Heart right ventricle (tissue), 16 donors: Measurements from ENCODE around the gene QKI. TPM values are rescaled to one million over a fixed set of nuclear protein-coding genes. Genes with fewer than 3 reads are reported as not detected.

Experiments used
- ATAC-seq, 8 donors: fragments of 200-7000 bp; cut with Tn5 transposase; one replicate each; pipeline ENCODE4 v1.9.1; 2020; ENCODE audit warnings: mild to moderate bottlenecking in 8 of 8, moderate library complexity in 8 of 8, moderate number of reproducible peaks in 1 of 8
- DNase-seq, 2 donors: peaks; one replicate each; pipeline ENCODE4 v3.0.0-alpha.2; 2020
- H3K27ac ChIP-seq, 10 donors: fragments of 200-600 bp; sonication (generic) in 2 of 10; one replicate each; pipeline versions ENCODE4 v1.5.0 to v1.8.0; 2020 to 2022; ENCODE audit warnings: mild to moderate bottlenecking in 3 of 10
- H3K27me3 ChIP-seq, 7 donors: fragments of 200-600 bp; one replicate each; pipeline ENCODE4 v1.8.0; 2021 to 2022; ENCODE audit warnings: mild to moderate bottlenecking in 2 of 7
- H3K36me3 ChIP-seq, 9 donors: fragments of 200-600 bp; sonication (generic) in 1 of 9; one replicate each; pipeline versions ENCODE4 v1.5.0 to v1.8.0; 2020 to 2022; ENCODE audit warnings: mild to moderate bottlenecking in 2 of 9
- H3K4me1 ChIP-seq, 9 donors: fragments of 200-600 bp; sonication (generic) in 1 of 9; one replicate each; pipeline versions ENCODE4 v1.5.0 to v1.8.0; 2020 to 2022; ENCODE audit warnings: mild to moderate bottlenecking in 4 of 9
- H3K4me3 ChIP-seq, 10 donors: fragments of 200-600 bp; sonication (generic) in 2 of 10; one replicate each; pipeline versions ENCODE4 v1.5.0 to v1.8.0; 2020 to 2022; ENCODE audit warnings: mild to moderate bottlenecking in 7 of 10, moderate library complexity in 2 of 10
- H3K9me3 ChIP-seq, 11 donors: fragments of 200-600 bp in 10 of 11; sonication (generic) in 2 of 11; one replicate each; pipeline versions ENCODE4 v1.5.0 to v1.8.0; 2013 to 2022; ENCODE audit warnings: mild to moderate bottlenecking in 2 of 11, control low read depth in 1 of 11, moderate library complexity in 1 of 11
- CTCF ChIP-seq, 9 donors: fragments of 200-600 bp; sonication (generic) in 2 of 9; IDR thresholded peaks; one replicate each; pipeline versions ENCODE4 v1.5.0 to v1.8.0; 2021 to 2022; ENCODE audit warnings: antibody characterized with exemption in 9 of 9, mild to moderate bottlenecking in 5 of 9, moderate library complexity in 1 of 9
- WGBS, 2 donors: extraction: QIAGEN DNeasy Blood & Tissue Kit; methylation state at CpG; one replicate each; pipeline ENCODE4 v1.1.7; 2013; ENCODE audit warnings: inconsistent platforms in 1 of 2; 5-methylcytosine and 5-hydroxymethylcytosine counted together
- intact Hi-C, 10 donors: fragments of 100-400 bp; cut with DNase I; formaldehyde crosslinking; loops; one replicate each; pipeline versions ENCODE4 v1.11.1 to v1.14.2; 2022
- polyA plus RNA-seq, 2 donors: library from polyadenylated mRNA; stranded (reverse); fragments of 200-250 nt; gene quantifications; one replicate each; pipeline ENCODE4 v1.2.3, GENCODE V29; 2013
- total RNA-seq, 10 donors: library from RNA; stranded (reverse); fragmentation: NEBNext Ultra II Directional in 3 of 10; extraction: Animal tissue kit (Norgen Biotek cat#: 25700) in 3 of 10; gene quantifications; one replicate each; pipeline versions ENCODE4 v1.2.1 to v1.2.4, GENCODE V29; 2021 to 2023
- donor health status: Arrhythmogenic right ventricular cardiomyopathy.
- donor health status: ischemic (EF 13 %, LVEDD 7.1; RV severe dilation, severe dysfunction).
- donor health status: healthy with polysubstance abuse.
- donor health status: DM: no; HTN: yes; CAD: no.
- donor health status: DM: no; HTN: no; CAD: no.
- donor health status: ischemic (EF 25% LVEDD 6.9; RV normal size, moderate dysfunction).
- donor health status: ischemic (EF 25% LVEDD 5.7; RV mildly dilated, moderate dysfunction).
- donor health status: healthy.
- donor health status: DM: yes; HTN: yes; CAD: no.
- donor health status: Ischemic cardiomyopathy.
- donor health status: ischemic (EF 35%, LVEDD 5.7; RV mildly dilated, moderate dysfunction).
- donor health status: nonischemic (EF 11% LVEDD 7.7; RV severe dilation, severe dysfunction).
- donor health status: DM: yes; HTN: yes; CAD: no.
- donor health status: PGD.
- donor health status: ischemic (EF 29% LVEDD 5.4; RV normal size, mild dysfunction).
- donor health status: nonischemic (EF 23%, LVEDD 6.1; RV moderate dilation, normal function).

The QKI gene
- total and polyA plus RNA-seq, 12 donors = 74.7 to 551 (median 493) TPM

DNA sequence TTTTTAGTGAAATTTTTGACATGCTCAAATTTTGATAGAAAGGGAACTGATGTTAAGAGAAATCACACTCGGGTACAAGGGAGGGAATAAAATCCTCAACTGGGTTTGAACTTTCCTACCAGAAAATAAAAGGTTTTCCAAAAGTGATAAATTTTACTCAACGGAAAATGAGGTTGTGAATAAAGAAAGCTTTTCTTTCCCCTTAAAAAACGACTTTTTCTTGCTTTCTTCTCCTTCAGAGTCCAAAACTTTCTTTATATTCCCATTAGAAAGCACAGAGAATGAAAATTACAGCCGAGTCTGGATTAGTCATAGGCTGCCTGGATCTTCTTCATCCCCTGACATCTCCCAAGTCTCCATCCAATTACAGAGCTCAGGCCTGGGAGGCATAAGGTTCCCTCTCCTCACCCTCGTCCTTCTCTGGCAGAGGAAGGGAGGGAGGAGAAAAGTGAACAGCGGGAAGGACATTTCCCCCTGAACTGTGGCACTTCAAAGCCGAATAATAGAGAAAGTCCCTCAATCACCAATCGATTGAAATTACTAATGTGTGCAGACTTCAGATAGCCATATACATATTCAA is 28.1 kb upstream of the QKI start:
- WGBS, 2 donors = 80 to 86% methylated on average over 8 of the region's 8 CpGs
- ATAC-seq = no peak
- intact Hi-C loops = no loop called here

DNA sequence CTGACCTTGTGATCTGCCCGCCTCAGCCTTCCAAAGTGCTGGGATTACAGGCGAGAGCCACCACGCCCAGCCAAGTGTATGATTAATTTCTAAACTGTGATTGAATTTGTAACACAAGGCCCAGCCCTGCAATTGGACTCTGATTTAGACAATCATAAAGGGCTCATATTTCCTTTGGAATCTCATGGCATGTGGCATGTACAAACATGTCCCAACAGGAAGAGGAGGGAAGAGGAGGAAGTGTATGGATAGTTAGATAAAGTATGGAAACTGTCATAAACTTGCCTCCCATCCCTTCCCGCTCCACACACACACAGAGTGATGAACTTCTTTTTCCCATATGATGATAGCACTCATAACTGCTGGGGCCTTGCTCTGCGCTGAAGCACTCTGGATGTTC is 27.2 kb upstream of the QKI start:
- no peaks in the 10 kb centered on the region for H3K27me3 ChIP-seq
- H3K4me3 ChIP-seq = no peak overlapping the region
- DNase-seq (no peak), ATAC-seq (peak in 1 of 8 donors; percentile 42)
- H3K27ac ChIP-seq = no peak overlapping the region
- no peak for TF ChIP-seq CTCF (IDR thresholded peaks at IDR 0.05)
- H3K9me3 ChIP-seq = peaks cover 0 to 5% (median 0%) of the 10 kb centered on the region in 11 donors
- no peaks in the 10 kb centered on the region for H3K36me3 ChIP-seq
- peaks cover 0 to 18% (median 7%) of the 10 kb centered on the region in 9 donors for H3K4me1 ChIP-seq
- intact Hi-C loops = no loop called here
- WGBS, 2 donors = 78 to 83% methylated on average over 5 of the region's 5 CpGs

More for the DNA sequence above, 28.1 kb upstream of the QKI start:
- Histone ChIP-seq H3K9me3 (peaks cover 0 to 5% (median 0%) of the 10 kb centered on the region in 11 donors), H3K36me3 (no peaks in the 10 kb centered on the region), H3K27ac (no peak overlapping the region), H3K27me3 (no peaks in the 10 kb centered on the region), H3K4me3 (no peak overlapping the region), H3K4me1 (peaks cover 0 to 9% (median 0%) of the 10 kb centered on the region in 9 donors)
- DNase-seq = no peak
- TF ChIP-seq CTCF (IDR thresholded peaks at IDR 0.05) = no peak

- no peak for TF ChIP-seq CTCF (IDR thresholded peaks at IDR 0.05)
- no peak overlapping the region for H3K27ac ChIP-seq
- H3K27me3 ChIP-seq = no peaks in the 10 kb centered on the region
- H3K4me3 ChIP-seq = no peak overlapping the region
- ATAC-seq = no peak
- no peaks in the 10 kb centered on the region for H3K36me3 ChIP-seq
- no peak for DNase-seq
- no peaks in the 10 kb centered on the region for H3K9me3 ChIP-seq
- WGBS, 2 donors = 95 to 98% methylated on average over 4 of the region's 4 CpGs
- peaks cover 0 to 38% (median 20%) of the 10 kb centered on the region in 9 donors for H3K4me1 ChIP-seq
- intact Hi-C loops = no loop called here
Measured at GRCh38 chr6:163389354-163389753, 25.2 kb upstream of the QKI start.

- intact Hi-C loops = loop anchor here in 1 of 10 donors (10.0 kb wide), 1 partner anchor 46 kb away; no protein-coding TSS in a partner anchor
- H3K4me1 ChIP-seq = peaks cover 0 to 47% (median 24%) of the 10 kb centered on the region in 9 donors
- H3K9me3 ChIP-seq = no peaks in the 10 kb centered on the region
- H3K27ac ChIP-seq = no peak overlapping the region
- no peaks in the 10 kb centered on the region for H3K36me3 ChIP-seq
- H3K27me3 ChIP-seq = no peaks in the 10 kb centered on the region
- DNase-seq (no peak), ATAC-seq (no peak)
- H3K4me3 ChIP-seq = no peak overlapping the region
- WGBS, 2 donors = 96 to 100% methylated on average over 1 of the region's 1 CpG
- TF ChIP-seq CTCF (IDR thresholded peaks at IDR 0.05) = no peak
Measured at GRCh38 chr6:163390770-163391169, 23.7 kb upstream of the QKI start.
